IMR-90 (cell line): ENCODE results near the gene C3orf80. TPM values are rescaled to one million over a fixed set of nuclear protein-coding genes. Genes with fewer than 3 reads are reported as not detected.

Experiments
- ATAC-seq: fragments of 200-7000 bp; cut with Tn5 transposase; 2 replicates; pipeline ENCODE4 v1.9.1; 2020; ENCODE audit warnings: low read depth, mild to moderate bottlenecking, moderate library complexity
- BruUV-seq: library from RNA; stranded (reverse); fragments of 400-500 nt; replicated peaks from 2 replicates; lab custom pipeline; 2021; lab: Mats Ljungman, UMichigan
- CTCF ChIA-PET: fragments of 300-600 bp; formaldehyde crosslinking; extraction: SDS; loops from one replicate; lab custom pipeline; 2021; ENCODE audit warnings: antibody characterized with exemption; lab: Yijun Ruan, JAX
- POLR2A ChIA-PET: fragments of 300-600 bp; sonication (Branson Sonifier 250); formaldehyde crosslinking; loops from one replicate; lab custom pipeline; 2022; ENCODE audit warnings: antibody characterized with exemption; ENCODE audit not compliant: unreplicated experiment; lab: Charles Lee
- DNase-seq: peaks from one replicate; pipeline ENCODE4 v3.0.0; 2013
- H2AFZ ChIP-seq: replicated peaks from 2 replicates; pipeline ENCODE3; 2013; ENCODE audit warnings: low read length, mild to moderate bottlenecking; ENCODE audit not compliant: poor library complexity
- H2AK5ac ChIP-seq: 2 replicates; pipeline ENCODE4 v1.6.1; 2013; ENCODE audit warnings: low read depth, low read length, inconsistent platforms
- H2AK9ac ChIP-seq: replicated peaks from 2 replicates; pipeline ENCODE3; 2013; ENCODE audit warnings: mild to moderate bottlenecking, low read depth, low read length, moderate library complexity; ENCODE audit not compliant: poor library complexity
- H2BK120ac ChIP-seq: 2 replicates; pipeline ENCODE4 v1.6.1; 2013; ENCODE audit warnings: low read depth, low read length, inconsistent platforms
- H2BK15ac ChIP-seq: 3 replicates; pipeline ENCODE4 v1.6.1; 2013; ENCODE audit warnings: low read depth, low read length, inconsistent platforms
- H2BK20ac ChIP-seq: 2 replicates; pipeline ENCODE4 v1.6.1; 2013; ENCODE audit warnings: low read depth, mild to moderate bottlenecking, inconsistent platforms, low read length, moderate library complexity
- H2BK5ac ChIP-seq: 2 replicates; pipeline ENCODE4 v1.6.1; 2013; ENCODE audit warnings: mild to moderate bottlenecking, low read depth, low read length, inconsistent platforms; ENCODE audit not compliant: poor library complexity, severe bottlenecking
- H3K14ac ChIP-seq: replicated peaks from 2 replicates; pipeline ENCODE4 v1.6.1; 2013; ENCODE audit warnings: low read depth, low read length, inconsistent platforms
- H3K18ac ChIP-seq: 2 replicates; pipeline ENCODE4 v1.6.1; 2013; ENCODE audit warnings: low read depth, low read length, control low read depth
- H3K23ac ChIP-seq: 2 replicates; pipeline ENCODE4 v1.6.1; 2013; ENCODE audit warnings: low read depth, low read length, inconsistent platforms
- H3K27ac ChIP-seq: 2 replicates; pipeline ENCODE4 v1.5.1; 2013; ENCODE audit warnings: mild to moderate bottlenecking, control low read depth, low read length; ENCODE audit not compliant: insufficient read depth
- H3K27me3 ChIP-seq: 2 replicates; pipeline ENCODE4 v1.6.1; 2013; ENCODE audit warnings: low read length; ENCODE audit not compliant: control insufficient read depth, insufficient read depth
- H3K36me3 ChIP-seq: 2 replicates; pipeline ENCODE4 v1.6.1; 2013; ENCODE audit warnings: low read length, mixed read lengths; ENCODE audit not compliant: control insufficient read depth, insufficient read depth
- H3K4ac ChIP-seq: 2 replicates; pipeline ENCODE4 v1.6.1; 2013; ENCODE audit warnings: low read depth, low read length, inconsistent platforms
- H3K4me1 ChIP-seq: 2 replicates; pipeline ENCODE4 v1.6.1; 2013; ENCODE audit warnings: low read length, mixed read lengths; ENCODE audit not compliant: control insufficient read depth, insufficient read depth
- H3K4me2 ChIP-seq: 2 replicates; pipeline ENCODE4 v1.6.1; 2013; ENCODE audit warnings: low read depth, mild to moderate bottlenecking, control low read depth, low read length, moderate library complexity
- H3K4me3 ChIP-seq: 2 replicates; pipeline ENCODE4 v1.5.1; 2013; ENCODE audit warnings: low read depth, mild to moderate bottlenecking, control low read depth, low read length, moderate library complexity; ENCODE audit not compliant: insufficient read depth
- H3K56ac ChIP-seq: 2 replicates; pipeline ENCODE4 v1.6.1; 2013; ENCODE audit warnings: low read length, inconsistent platforms; ENCODE audit not compliant: insufficient read depth; ENCODE audit errors: extremely low read depth
- H3K79me1 ChIP-seq, 2 experiments: 2 replicates each; pipeline ENCODE4 v1.6.1; 2013; ENCODE audit warnings: low read length in 2 of 2, inconsistent platforms in 1 of 2, low read depth in 1 of 2
- H3K9ac ChIP-seq: 2 replicates; pipeline ENCODE4 v1.6.1; 2013; ENCODE audit warnings: low read depth, low read length, control low read depth
- H3K9me1 ChIP-seq: 2 replicates; pipeline ENCODE4 v1.6.1; 2013; ENCODE audit warnings: low read length, inconsistent platforms; ENCODE audit not compliant: insufficient read depth
- H3K9me3 ChIP-seq: 2 replicates; pipeline ENCODE4 v1.6.1; 2013; ENCODE audit warnings: low read length; ENCODE audit not compliant: control insufficient read depth, insufficient read depth
- H4K20me1 ChIP-seq: 2 replicates; pipeline ENCODE4 v1.6.1; 2013; ENCODE audit warnings: low read length, inconsistent platforms; ENCODE audit not compliant: insufficient read depth
- H4K5ac ChIP-seq: 2 replicates; pipeline ENCODE4 v1.6.1; 2013; ENCODE audit warnings: mild to moderate bottlenecking, low read depth, low read length, control low read depth
- H4K8ac ChIP-seq, 2 experiments: 2 replicates each; pipeline ENCODE4 v1.6.1; 2013; ENCODE audit warnings: low read depth in 2 of 2, low read length in 2 of 2, control low read depth in 1 of 2, inconsistent platforms in 1 of 2
- H4K91ac ChIP-seq: 2 replicates; pipeline ENCODE4 v1.6.1; 2013; ENCODE audit warnings: low read depth, low read length, inconsistent platforms; ENCODE audit not compliant: insufficient read depth
- BHLHE40 ChIP-seq: fragments of 150-350 bp; IDR thresholded peaks from 2 replicates; pipeline ENCODE4 v1.6.1; 2016; ENCODE audit warnings: mild to moderate bottlenecking, low read depth, low read length
- CEBPB ChIP-seq: IDR thresholded peaks from 2 replicates; pipeline ENCODE4 v1.6.1; 2012; ENCODE audit warnings: low read depth, low read length, improper control_type of control experiment
- CTCF ChIP-seq: conservative IDR thresholded peaks from 2 replicates; pipeline ENCODE4 v1.5.1; 2012; ENCODE audit warnings: mild to moderate bottlenecking, low read depth, low read length, improper control_type of control experiment
- MXI1 ChIP-seq: IDR thresholded peaks from 2 replicates; pipeline ENCODE4 v1.6.1; 2012; ENCODE audit warnings: low read depth, mild to moderate bottlenecking, low read length, moderate library complexity, borderline replicate concordance
- RAD21 ChIP-seq: IDR thresholded peaks from 2 replicates; pipeline ENCODE4 v1.6.1; 2012; ENCODE audit warnings: low read length, improper control_type of control experiment
- USF2 ChIP-seq: fragments of 150-350 bp; IDR thresholded peaks from 2 replicates; pipeline ENCODE4 v1.6.1; 2017; ENCODE audit warnings: mild to moderate bottlenecking, antibody characterized with exemption, low read length, low read depth
- WGBS, 2 experiments: methylation state at CpG; one replicate each; pipeline versions ENCODE4 v1.1.5 to v1.1.7; 2013; ENCODE audit warnings: missing lambda C conversion rate in 2 of 2; ENCODE audit not compliant: insufficient read length in 1 of 2; ENCODE audit errors: extremely low coverage in 2 of 2; 5-methylcytosine and 5-hydroxymethylcytosine counted together
- dilution Hi-C: fragments of 300-500 bp; cut with HindIII; formaldehyde crosslinking; loops from one replicate; pipeline ENCODE4 v1.14.3; 2018; ENCODE audit warnings: low sequenced_read_pairs; ENCODE audit not compliant: unreplicated experiment
- in situ Hi-C: fragments of 300-500 bp; cut with MboI; formaldehyde crosslinking; loops from 3 replicates; pipeline ENCODE4 v1.14.3; 2019; ENCODE audit warnings: low sequenced_read_pairs, inconsistent platforms, mixed read lengths
- intact Hi-C: fragments of 100-400 bp; cut with micrococcal nuclease; formaldehyde crosslinking; loops from 2 replicates; pipeline ENCODE4 v1.10.0; 2022
- polyA plus RNA-seq, 3 experiments: library from polyadenylated mRNA; depleted of rRNA; stranded (reverse); fragments of >200 nt; gene quantifications; 2 replicates each; pipeline ENCODE4 v1.2.3, GENCODE V29; 2012; ENCODE audit warnings: low replicate concordance in 1 of 3
- total RNA-seq: library from RNA; depleted of rRNA; stranded (reverse); fragments of >200 nt; gene quantifications from 2 replicates; pipeline ENCODE4 v1.2.3, GENCODE V29; 2012

Gene C3orf80
- total and polyA plus RNA-seq, 2 of the 4 experiments (the other 2 are of a cell fraction), result not detected

- peak overlapping the region; percentile 57 for H3K4me3 ChIP-seq
These were observed 429 bp upstream of the C3orf80 start for GRCh38 chr3:160224811-160225175.

More at GRCh38 chr3:160224811-160225175, 429 bp upstream of the C3orf80 start:
- Histone ChIP-seq H4K20me1 (peaks cover 5% of the 10 kb centered on the region; the same call in 1 of the 2 replicates), H3K4me1 (peaks cover 3% of the 10 kb centered on the region), H3K9me3 (peaks cover 2% of the 10 kb centered on the region; the same call in 1 of the 2 replicates), H4K91ac (no peak overlapping the region), H2AK5ac (no peak overlapping the region), H3K27me3 (peaks cover 55% of the 10 kb centered on the region), H3K56ac (no peak overlapping the region), H2AK9ac (no peak overlapping the region), H2AFZ (peak overlapping the region; percentile 94), H3K23ac (no peak overlapping the region), H3K9me1 (peaks cover 5% of the 10 kb centered on the region; the same call in 1 of the 2 replicates), H2BK15ac (no peak overlapping the region), H2BK120ac (no peak overlapping the region), H3K36me3 (no peaks in the 10 kb centered on the region), H3K18ac (no peak overlapping the region), H3K4ac (no peak overlapping the region), H4K5ac (no peak overlapping the region), H3K9ac (no peak overlapping the region), H3K27ac (no peak overlapping the region), H3K14ac (no peak overlapping the region), H2BK5ac (no peak overlapping the region), H3K4me2 (peak overlapping the region; percentile 92), H4K8ac (no peak overlapping the region), H3K79me1 (no peaks in the 10 kb centered on the region), H2BK20ac (no peak overlapping the region)
- POLR2A ChIA-PET, result no interaction called here
- dilution Hi-C loops (no loop called here), intact Hi-C loops (no loop called here), in situ Hi-C loops (no loop called here)
- DNase-seq (no peak), ATAC-seq (no peak)
- BruUV-seq, result no TSS peak
- TF ChIP-seq CEBPB (no peak), RAD21 (no peak), CTCF (no peak), BHLHE40 (no peak), USF2 (no peak), MXI1 (no peak)
- no CpG with 5 or more reads among the region's 16 CpGs for WGBS, 2 experiments
- CTCF ChIA-PET, result no interaction called here
